ENCODE measurements around the gene KRTAP10-2. TPM values are rescaled to one million over a fixed set of nuclear protein-coding genes. Genes with fewer than 3 reads are reported as not detected.

The KRTAP10-2 gene
- total RNA-seq, 1 experiment from 2014 or later = not detected

- no peak overlapping the region for H2BK120ac ChIP-seq (ENCODE audit: low read depth, low read length, poor library complexity, severe bottlenecking)
- H3K4me1 ChIP-seq (ENCODE audit: insufficient read depth, low read length) = no peaks in the 10 kb centered on the region
- no peak overlapping the region for H3K4ac ChIP-seq (ENCODE audit: low read depth, low read length)
- H2BK15ac ChIP-seq (ENCODE audit: low read depth, low read length) = no peak overlapping the region
- WGBS (ENCODE audit: extremely low coverage, insufficient read length, low lambda C conversion rate) = no CpG with 5 or more reads among the region's 11 CpGs
- H2BK12ac ChIP-seq (ENCODE audit: insufficient read length, low read depth, low read length) = no peak overlapping the region
- H3K27ac ChIP-seq (ENCODE audit: insufficient read length, low read depth, low read length) = no peak overlapping the region
- H3K27ac Mint-ChIP-seq = no peak overlapping the region; a peak in 1 of 7 replicates
- H3K36me3 Mint-ChIP-seq (ENCODE audit: insufficient read depth in 1 of 3, low read depth in 3 of 3) = peaks cover 0 to 5% (median 0%) of the 10 kb centered on the region in 3 experiments; a peak in 1 of 7 replicates
- no peak overlapping the region for H3K4me2 ChIP-seq (ENCODE audit: insufficient read depth, insufficient read length, low read length)
- H2BK20ac ChIP-seq (ENCODE audit: low read depth, low read length, poor library complexity, severe bottlenecking) = no peak overlapping the region
- no peak overlapping the region for H3K56ac ChIP-seq (ENCODE audit: insufficient read length, low read depth, low read length)
- H3K9me3 ChIP-seq (ENCODE audit: control insufficient read depth, low read depth, low read length) = no peaks in the 10 kb centered on the region
- no peak overlapping the region for H3K23ac ChIP-seq (ENCODE audit: insufficient read length, low read depth, low read length)
- H4K91ac ChIP-seq (ENCODE audit: insufficient read length, low read depth, low read length) = no peak overlapping the region
- H3K4me1 Mint-ChIP-seq = peaks cover 0 to 3% of the 10 kb centered on the region in 2 experiments; a peak in 1 of 4 replicates
- no peak overlapping the region for H3K18ac ChIP-seq (ENCODE audit: insufficient read length, low read depth, low read length)
- no peak overlapping the region for H4K8ac ChIP-seq (replicated peaks; ENCODE audit: insufficient read length, low read depth, low read length)
- H3K9ac ChIP-seq (ENCODE audit: extremely low read depth, insufficient read length, low read length) = no peak overlapping the region
- H2AK5ac ChIP-seq (ENCODE audit: insufficient read length, low read length) = no peak overlapping the region
- H3K4me3 Mint-ChIP-seq = no peak overlapping the region
- no peaks in the 10 kb centered on the region for H3K27me3 ChIP-seq (ENCODE audit: insufficient read depth, low read length)
- no peaks in the 10 kb centered on the region for H3K23me2 ChIP-seq (ENCODE audit: insufficient read length, low read depth, low read length, poor library complexity, severe bottlenecking)
- no peak overlapping the region for H3K14ac ChIP-seq (ENCODE audit: insufficient read depth, low read length)
- H2BK5ac ChIP-seq (ENCODE audit: insufficient read length, low read length) = no peak overlapping the region
- no peaks in the 10 kb centered on the region; the same call in 1 of the 2 replicates for H3K27me3 Mint-ChIP-seq (ENCODE audit: low read depth)
- no peaks in the 10 kb centered on the region for H3K79me1 ChIP-seq (ENCODE audit: insufficient read depth, low read depth, low read length, poor library complexity, severe bottlenecking)
- no peaks in the 10 kb centered on the region for H3K79me2 ChIP-seq (ENCODE audit: insufficient read depth, low read length)
- no peak overlapping the region for H4K5ac ChIP-seq (ENCODE audit: insufficient read length, low read depth, low read length)
- H2AFZ ChIP-seq (ENCODE audit: low read length) = no peak overlapping the region
- H3T11ph ChIP-seq (ENCODE audit: low read length) = no peak overlapping the region
- peaks cover 3 to 8% of the 10 kb centered on the region in 2 experiments; a peak in 2 of 5 replicates for H3K9me3 Mint-ChIP-seq
- no peak for DNase-seq
- no peak for TF ChIP-seq CTCF (conservative IDR thresholded peaks at IDR 0.05)
- H4K20me1 ChIP-seq (ENCODE audit: control insufficient read depth, insufficient read depth, insufficient read length) = no peaks in the 10 kb centered on the region
These were observed 10.5 kb downstream of the KRTAP10-2 start for GRCh38 chr21:44540741-44541288.
